ENCODE results near the gene ELOVL6.

The ELOVL6 gene

GRCh38 chr4:110208419-110208818 lies 10.0 kb upstream of the ELOVL6 start:
- no peak overlapping the region for H3K4me3 ChIP-seq (ENCODE audit: low read depth, low read length)
- DNase-seq (ENCODE audit: low read depth) = no peak
- TF ChIP-seq CTCF (IDR thresholded peaks at IDR 0.05; ENCODE audit: control insufficient read depth, extremely low read depth, insufficient read depth) = no peak

GRCh38 chr4:110207233-110207632 lies 8.8 kb upstream of the ELOVL6 start:
- DNase-seq (ENCODE audit: low read depth) = no peak
- no peak overlapping the region for H3K4me3 ChIP-seq (ENCODE audit: low read depth, low read length)
- no peak for TF ChIP-seq CTCF (IDR thresholded peaks at IDR 0.05; ENCODE audit: control insufficient read depth, extremely low read depth, insufficient read depth)

GRCh38 chr4:110202024-110202423 lies 3.6 kb upstream of the ELOVL6 start:
- H3K4me3 ChIP-seq (ENCODE audit: low read depth, low read length) = no peak overlapping the region
- no peak for DNase-seq (ENCODE audit: low read depth)
- no peak for TF ChIP-seq CTCF (IDR thresholded peaks at IDR 0.05; ENCODE audit: control insufficient read depth, extremely low read depth, insufficient read depth)

- no peak for TF ChIP-seq CTCF (IDR thresholded peaks at IDR 0.05; ENCODE audit: control insufficient read depth, extremely low read depth, insufficient read depth)
- DNase-seq (ENCODE audit: low read depth) = no peak
- no peak overlapping the region for H3K4me3 ChIP-seq (ENCODE audit: low read depth, low read length)
These were observed 3.1 kb upstream of the ELOVL6 start for GRCh38 chr4:110201502-110201901.

GRCh38 chr4:110200689-110201088 lies 2.3 kb upstream of the ELOVL6 start:
- no peak for DNase-seq (ENCODE audit: low read depth)

GRCh38 chr4:110198049-110198434 lies 373 bp downstream of the ELOVL6 start:
- no peak for TF ChIP-seq CTCF (IDR thresholded peaks at IDR 0.05; ENCODE audit: control insufficient read depth, extremely low read depth, insufficient read depth)
- DNase-seq (ENCODE audit: low read depth) = no peak
- peak overlapping the region; percentile 84 for H3K4me3 ChIP-seq (ENCODE audit: low read depth, low read length)

More at GRCh38 chr4:110200689-110201088, 2.3 kb upstream of the ELOVL6 start:
- H3K4me3 ChIP-seq (ENCODE audit: low read depth, low read length) = no peak overlapping the region
- no peak for TF ChIP-seq CTCF (IDR thresholded peaks at IDR 0.05; ENCODE audit: control insufficient read depth, extremely low read depth, insufficient read depth)

GRCh38 chr4:110197529-110198042 lies 829 bp downstream of the ELOVL6 start:
- peak overlapping the region; percentile 84 for H3K4me3 ChIP-seq (ENCODE audit: low read depth, low read length)
- DNase-seq (ENCODE audit: low read depth) = no peak
- no peak for TF ChIP-seq CTCF (IDR thresholded peaks at IDR 0.05; ENCODE audit: control insufficient read depth, extremely low read depth, insufficient read depth)

All from LNCaP clone FGC (cell line).